HG03196 (cell line): ENCODE measurements around the gene CLCNKB.
"Not testable (repeated sequence)": the region's sequence is repeated elsewhere in the genome, so short reads cannot be mapped to it uniquely, and the experiment has no call there.

ENCODE experiments used
- ATAC-seq: cut with Tn5 transposase; IDR thresholded peaks from one replicate; pipeline ENCODE4 v1.9.1; 2021; ENCODE audit not compliant: unreplicated experiment

The CLCNKB gene

GRCh38 chr1:16029288-16029687 lies 14.3 kb upstream of the CLCNKB start:
- no peak for ATAC-seq

- ATAC-seq, result no peak
Measured at GRCh38 chr1:16031551-16031950, 12.0 kb upstream of the CLCNKB start.

- no peak for ATAC-seq
Measured at GRCh38 chr1:16032388-16033102, 11.0 kb upstream of the CLCNKB start.

GRCh38 chr1:16033103-16033632 lies 10.4 kb upstream of the CLCNKB start:
- ATAC-seq, result not testable (repeated sequence)

DNA sequence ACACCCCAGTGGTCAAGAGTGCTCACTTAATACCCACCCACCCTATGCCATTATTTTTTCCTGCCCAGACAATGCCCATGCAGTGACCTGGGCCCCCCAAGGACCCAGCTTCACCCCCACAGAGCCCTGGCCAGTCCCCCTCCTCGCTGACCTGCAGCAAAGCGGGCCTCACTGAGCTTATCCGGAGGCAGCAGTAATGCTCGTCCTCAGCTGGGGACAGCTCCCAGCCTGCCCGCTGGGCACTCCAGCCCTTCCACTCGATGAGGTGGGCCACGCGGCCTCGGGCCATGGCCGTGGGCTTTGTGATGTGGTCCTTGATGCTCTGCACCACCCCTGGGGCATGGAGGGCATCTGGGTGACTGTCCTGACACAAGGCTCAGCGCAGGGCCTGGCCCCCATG lies 7.1 kb upstream of the CLCNKB start:
- not testable (repeated sequence) for ATAC-seq

GRCh38 chr1:16038620-16038912 lies 5.0 kb upstream of the CLCNKB start:
- ATAC-seq, result no peak

DNA sequence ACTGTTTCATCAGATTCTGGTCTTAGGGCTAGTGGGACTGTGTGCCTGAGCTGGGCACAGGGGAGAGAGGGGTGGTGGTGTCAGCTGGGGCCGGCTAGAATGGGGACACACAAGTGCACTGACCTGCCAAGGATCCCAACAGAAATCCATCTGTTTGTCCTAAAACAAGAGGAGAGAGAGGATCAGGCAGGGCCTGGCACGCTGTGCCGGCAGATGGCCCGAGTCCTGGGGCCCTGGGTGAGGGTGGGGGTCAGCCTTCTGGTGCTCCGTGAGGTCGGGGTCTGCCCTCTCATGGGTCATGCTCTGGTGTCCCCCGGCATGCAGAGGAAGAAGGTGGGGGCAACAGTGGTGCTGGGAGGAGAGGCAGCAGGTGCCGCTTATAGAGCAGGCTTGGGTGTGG lies 3.7 kb upstream of the CLCNKB start:
- ATAC-seq, result not testable (repeated sequence)

- no peak for ATAC-seq
Measured at GRCh38 chr1:16041200-16041599, 2.4 kb upstream of the CLCNKB start.

DNA sequence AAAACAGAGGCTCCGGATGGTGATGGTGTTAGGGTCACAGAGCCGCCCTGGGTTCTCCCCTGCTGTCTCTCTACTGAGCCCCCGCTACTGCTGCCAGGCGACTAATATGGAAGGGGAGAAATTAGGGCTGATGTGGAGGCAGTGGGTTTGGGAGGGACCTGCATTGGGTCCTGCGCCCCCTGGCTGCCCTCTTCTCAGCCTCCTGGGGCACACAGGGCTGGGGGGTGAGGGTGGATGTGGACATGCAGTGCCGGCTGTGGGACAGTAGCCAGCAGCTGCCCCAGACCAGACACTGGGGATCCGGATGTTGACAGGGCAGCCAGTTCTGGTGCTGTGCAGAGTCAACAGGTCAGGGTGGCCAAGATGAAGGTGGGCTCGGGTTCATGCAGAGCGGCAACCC lies 1.5 kb upstream of the CLCNKB start:
- ATAC-seq, result no peak

- ATAC-seq, result not testable (repeated sequence)
Measured at GRCh38 chr1:16042654-16043053, 928 bp upstream of the CLCNKB start.

GRCh38 chr1:16043950-16044349 lies 368 bp downstream of the CLCNKB start:
- ATAC-seq, result no peak

DNA sequence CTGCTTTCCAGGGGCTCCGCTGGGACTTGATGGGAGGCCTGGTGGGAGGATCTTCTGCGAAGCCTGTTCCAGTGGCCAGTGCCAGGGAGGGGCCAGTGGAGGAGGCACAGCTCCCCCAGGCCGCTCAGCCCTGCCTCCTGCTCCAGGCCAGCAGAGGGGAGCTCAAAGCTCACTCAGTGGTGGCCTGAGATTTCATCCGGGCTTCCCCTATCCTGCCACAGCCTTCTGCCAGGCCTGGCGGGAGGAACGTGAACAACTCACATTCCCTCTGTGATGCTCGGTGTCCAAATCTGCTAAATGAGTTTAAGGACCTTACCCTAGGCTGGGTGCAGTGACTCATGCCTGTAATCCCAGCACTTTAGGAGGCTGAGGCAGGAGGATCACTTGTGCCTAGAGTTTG lies 3.3 kb downstream of the CLCNKB start:
- no peak for ATAC-seq

DNA sequence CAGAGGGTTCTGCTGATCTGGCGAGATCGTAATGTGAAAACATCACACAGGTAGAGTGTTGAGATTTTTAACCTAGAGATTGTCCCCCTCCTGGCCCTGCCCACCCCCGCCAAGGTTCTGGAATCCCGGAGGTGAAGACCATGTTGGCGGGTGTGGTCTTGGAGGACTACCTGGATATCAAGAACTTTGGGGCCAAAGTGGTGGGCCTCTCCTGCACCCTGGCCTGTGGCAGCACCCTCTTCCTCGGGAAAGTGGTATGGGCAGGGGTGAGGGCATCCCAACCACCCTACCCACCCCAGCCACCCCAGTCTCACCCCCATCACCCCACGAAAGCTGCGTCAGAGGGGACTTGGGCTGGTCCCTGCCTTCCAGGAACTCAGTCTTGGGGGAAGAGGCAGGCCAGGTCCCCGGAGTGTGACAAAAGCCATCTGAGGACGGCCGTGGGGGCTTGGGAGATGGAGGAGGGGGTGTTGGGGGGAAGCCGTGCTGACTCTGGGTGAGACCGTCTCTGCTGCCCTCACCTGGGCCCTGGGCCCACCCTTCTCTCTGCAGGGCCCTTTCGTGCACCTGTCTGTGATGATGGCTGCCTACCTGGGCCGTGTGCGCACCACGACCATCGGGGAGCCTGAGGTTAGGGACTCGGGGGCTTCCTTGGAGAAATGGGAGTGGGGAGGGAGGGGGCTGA lies 4.4 kb downstream of the CLCNKB start:
- no peak for ATAC-seq

- ATAC-seq, result no peak
Measured at GRCh38 chr1:16048573-16049189, 5.1 kb downstream of the CLCNKB start.

DNA sequence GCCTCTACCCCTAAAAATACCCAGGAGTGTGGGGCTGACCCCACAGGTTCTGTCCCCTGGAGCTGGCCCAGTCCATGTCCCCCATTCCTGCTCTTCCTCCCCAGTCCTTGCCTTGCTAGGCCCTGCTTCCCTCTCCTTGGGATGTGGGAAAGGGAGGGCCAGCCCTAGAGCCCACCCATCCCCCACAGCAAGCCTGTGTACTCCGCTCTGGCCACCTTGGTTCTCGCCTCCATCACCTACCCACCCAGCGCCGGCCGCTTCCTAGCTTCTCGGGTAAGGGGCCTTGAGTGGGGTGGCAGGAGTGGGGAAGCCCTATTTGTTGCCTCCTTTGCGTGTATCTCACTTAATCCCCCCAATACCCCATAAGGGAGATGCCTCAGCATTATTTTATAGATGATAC lies 6.7 kb downstream of the CLCNKB start:
- no peak for ATAC-seq

- ATAC-seq, result no peak
Measured at GRCh38 chr1:16051039-16051438, 7.5 kb downstream of the CLCNKB start.

GRCh38 chr1:16051949-16052348 lies 8.4 kb downstream of the CLCNKB start:
- ATAC-seq, result not testable (repeated sequence)

- ATAC-seq, result no peak
Measured at GRCh38 chr1:16053781-16054502, 10.4 kb downstream of the CLCNKB start.

- no peak for ATAC-seq
Measured at GRCh38 chr1:16054598-16055540, 11.3 kb downstream of the CLCNKB start.
